Hematopoietic multipotent progenitor cell treated with erythropoietin and hydrocortisone succinate and interleukin-3 and kit ligand, for 6 days (in vitro differentiated cells): ENCODE measurements around the gene SLC25A24.

Experiments used
- DNase-seq: peaks from one replicate; pipeline ENCODE4 v3.0.0-alpha.2; 2015

Gene SLC25A24

DNA sequence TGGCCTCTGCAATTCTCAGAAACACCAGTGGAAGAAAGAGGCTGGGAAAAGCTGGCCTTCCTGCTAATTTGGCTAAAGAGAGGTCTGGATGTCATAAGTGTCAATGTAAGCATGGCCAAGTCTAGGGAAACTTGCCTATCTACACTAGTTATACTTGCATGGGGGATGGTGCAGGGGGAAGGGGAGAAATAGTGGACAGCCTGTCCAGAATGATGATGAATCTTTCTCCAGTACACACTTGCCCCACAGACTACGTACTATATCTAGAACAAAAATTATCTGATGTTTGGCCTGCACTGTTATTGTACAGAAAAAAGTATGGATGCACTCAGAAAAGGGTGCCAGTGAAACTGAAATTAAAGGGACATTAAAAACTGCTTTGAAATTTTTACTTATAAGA is 114.5 kb downstream of the SLC25A24 start:
- DNase-seq: no peak

DNA sequence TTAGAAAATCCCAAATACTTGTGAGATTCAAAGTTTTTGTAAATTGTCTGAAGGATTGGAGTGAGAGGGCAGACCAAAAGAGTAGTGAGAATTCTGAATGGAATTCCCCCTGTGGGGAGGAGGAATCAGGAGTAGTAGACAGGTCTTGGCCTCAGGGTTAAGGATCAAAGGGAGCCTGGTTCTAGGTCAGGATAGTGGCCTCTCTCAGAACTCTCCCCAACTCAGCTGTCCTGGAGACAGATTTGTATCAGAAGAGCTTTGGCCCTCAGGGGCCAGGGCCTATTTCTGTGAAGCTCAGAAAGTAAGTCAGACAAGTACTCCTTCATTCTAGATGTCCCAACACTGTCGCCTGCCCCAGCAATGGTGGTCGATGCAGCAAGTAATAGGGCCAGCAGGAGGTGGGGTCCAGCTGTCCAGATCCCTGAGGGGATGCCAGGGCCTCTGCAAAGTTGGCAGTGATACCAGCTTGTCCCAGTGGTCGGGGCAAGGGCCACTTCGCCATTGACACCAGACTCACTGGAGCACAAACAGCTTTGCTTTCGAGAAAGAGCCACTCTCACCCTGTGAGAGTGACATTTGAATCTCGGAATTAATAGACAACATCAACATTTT is 115.2 kb downstream of the SLC25A24 start:
- DNase-seq: no peak
